Natural killer cell (primary cell): Measurements from ENCODE around the gene PELO. TPM values are rescaled to one million over a fixed set of nuclear protein-coding genes. Genes with fewer than 3 reads are reported as not detected.

Source experiments
- ATAC-seq, 3 donors: fragments of 150-1000 bp in 2 of 3; fragments of 200-7000 bp in 1 of 3; cut with Tn5 transposase; 1 replicate in 1 of 3; 2 replicates in 2 of 3; pipeline ENCODE4 v1.10.0; 2021; ENCODE audit warnings: mild to moderate bottlenecking in 2 of 3, moderate library complexity in 2 of 3
- DNase-seq, 2 donors: peaks; one replicate each; pipeline versions ENCODE4 v3.0.0 to v3.0.0-alpha.2; 2013 to 2021; ENCODE audit warnings: mixed read lengths in 1 of 2
- H3K27ac ChIP-seq: one replicate; pipeline ENCODE4 v1.5.1; 2013; ENCODE audit warnings: mild to moderate bottlenecking, low read length
- H3K27me3 ChIP-seq: one replicate; pipeline ENCODE4 v1.6.1; 2013; ENCODE audit warnings: low read length; ENCODE audit not compliant: control insufficient read depth, insufficient read depth
- H3K36me3 ChIP-seq: one replicate; pipeline ENCODE4 v1.6.1; 2013; ENCODE audit warnings: low read length; ENCODE audit not compliant: control insufficient read depth, insufficient read depth
- H3K4me1 ChIP-seq: one replicate; pipeline ENCODE4 v1.6.1; 2013; ENCODE audit warnings: low read length; ENCODE audit not compliant: control insufficient read depth, insufficient read depth
- H3K4me3 ChIP-seq: one replicate; pipeline ENCODE4 v1.5.1; 2013; ENCODE audit warnings: low read length
- H3K9me3 ChIP-seq: one replicate; pipeline ENCODE4 v1.6.1; 2013; ENCODE audit warnings: low read length; ENCODE audit not compliant: control insufficient read depth, insufficient read depth
- H3K27ac Mint-ChIP-seq, 2 donors: one replicate each; pipeline ENCODE4 v1.8.0; 2022; ENCODE audit warnings: mild to moderate bottlenecking in 2 of 2, mixed read lengths in 2 of 2, moderate library complexity in 1 of 2
- H3K27me3 Mint-ChIP-seq, 2 donors: one replicate each; pipeline ENCODE4 v1.8.0; 2022; ENCODE audit warnings: low read depth in 2 of 2, mixed read lengths in 2 of 2
- H3K36me3 Mint-ChIP-seq: one replicate; pipeline ENCODE4 v1.8.0; 2022; ENCODE audit warnings: mixed read lengths
- H3K4me1 Mint-ChIP-seq, 2 donors: one replicate each; pipeline ENCODE4 v1.8.0; 2022; ENCODE audit warnings: mixed read lengths in 2 of 2
- H3K4me3 Mint-ChIP-seq: one replicate; pipeline ENCODE4 v1.8.0; 2022; ENCODE audit warnings: mild to moderate bottlenecking, moderate library complexity, mixed read lengths
- H3K9me3 Mint-ChIP-seq, 2 donors: one replicate each; pipeline ENCODE4 v1.8.0; 2022; ENCODE audit warnings: mixed read lengths in 2 of 2
- WGBS: methylation state at CpG from one replicate; pipeline ENCODE4 v1.1.7; 2013; ENCODE audit warnings: missing lambda C conversion rate; ENCODE audit not compliant: insufficient coverage; 5-methylcytosine and 5-hydroxymethylcytosine counted together
- intact Hi-C: fragments of 100-400 bp; cut with micrococcal nuclease; formaldehyde crosslinking; loops from one replicate; pipeline ENCODE4 v1.14.2; 2022
- total RNA-seq, 4 donors: library from RNA; stranded (reverse); fragments of 120-200 nt in 1 of 4; gene quantifications; one replicate each; pipeline versions ENCODE4 v1.2.3 to v1.2.4, GENCODE V29; 2013 to 2022
- TF ChIP-seq, protein P1 (sequence below): fragments of 200-600 bp; IDR thresholded peaks from one replicate; pipeline ENCODE4 v1.8.0; 2022; ENCODE audit warnings: antibody characterized with exemption

PELO gene
- total RNA-seq, 3 donors from 2014 or later (not counting 1 experiment from before 2014, with no cell fraction given) = 2.6 to 3.9 (median 3.7) TPM

DNA sequence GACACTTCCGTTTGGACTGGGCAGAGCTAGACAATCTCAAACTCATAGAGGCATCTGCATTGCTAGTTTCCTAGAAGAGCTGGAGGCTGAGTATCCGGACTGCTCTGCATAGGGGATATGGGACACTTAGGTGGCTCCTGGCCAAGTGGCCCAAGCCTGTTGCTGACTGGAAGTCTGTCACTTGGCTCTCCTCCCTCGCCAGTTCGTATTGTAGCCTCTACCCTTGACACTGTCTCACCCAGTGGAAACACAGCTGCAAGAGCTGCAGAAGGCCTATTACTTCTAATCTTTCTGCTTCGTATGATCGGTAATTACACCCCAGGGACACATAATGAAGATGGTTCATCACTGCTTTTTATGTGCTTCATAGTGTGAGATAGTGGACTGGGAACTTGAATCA lies 34.7 kb downstream of the PELO start:
- no peaks in the 10 kb centered on the region for H3K9me3 Mint-ChIP-seq
- H3K27ac Mint-ChIP-seq = no peak overlapping the region
- peaks cover 11 to 22% of the 10 kb centered on the region in 2 donors for H3K4me1 Mint-ChIP-seq
- H3K27ac ChIP-seq = no peak overlapping the region
- H3K27me3 ChIP-seq = no peaks in the 10 kb centered on the region
- H3K4me3 Mint-ChIP-seq = no peak overlapping the region
- no peaks in the 10 kb centered on the region for H3K36me3 Mint-ChIP-seq
- 97% methylated on average over 6 of the region's 6 CpGs for WGBS
- ATAC-seq (no peak), DNase-seq (no peak)
- H3K4me3 ChIP-seq = no peak overlapping the region
- no peaks in the 10 kb centered on the region for H3K36me3 ChIP-seq
- TF ChIP-seq, protein P1, sequence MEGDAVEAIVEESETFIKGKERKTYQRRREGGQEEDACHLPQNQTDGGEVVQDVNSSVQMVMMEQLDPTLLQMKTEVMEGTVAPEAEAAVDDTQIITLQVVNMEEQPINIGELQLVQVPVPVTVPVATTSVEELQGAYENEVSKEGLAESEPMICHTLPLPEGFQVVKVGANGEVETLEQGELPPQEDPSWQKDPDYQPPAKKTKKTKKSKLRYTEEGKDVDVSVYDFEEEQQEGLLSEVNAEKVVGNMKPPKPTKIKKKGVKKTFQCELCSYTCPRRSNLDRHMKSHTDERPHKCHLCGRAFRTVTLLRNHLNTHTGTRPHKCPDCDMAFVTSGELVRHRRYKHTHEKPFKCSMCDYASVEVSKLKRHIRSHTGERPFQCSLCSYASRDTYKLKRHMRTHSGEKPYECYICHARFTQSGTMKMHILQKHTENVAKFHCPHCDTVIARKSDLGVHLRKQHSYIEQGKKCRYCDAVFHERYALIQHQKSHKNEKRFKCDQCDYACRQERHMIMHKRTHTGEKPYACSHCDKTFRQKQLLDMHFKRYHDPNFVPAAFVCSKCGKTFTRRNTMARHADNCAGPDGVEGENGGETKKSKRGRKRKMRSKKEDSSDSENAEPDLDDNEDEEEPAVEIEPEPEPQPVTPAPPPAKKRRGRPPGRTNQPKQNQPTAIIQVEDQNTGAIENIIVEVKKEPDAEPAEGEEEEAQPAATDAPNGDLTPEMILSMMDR = no peak
- intact Hi-C loops = no loop called here
- H3K9me3 ChIP-seq = no peaks in the 10 kb centered on the region
- no peaks in the 10 kb centered on the region for H3K27me3 Mint-ChIP-seq
- H3K4me1 ChIP-seq = no peaks in the 10 kb centered on the region

DNA sequence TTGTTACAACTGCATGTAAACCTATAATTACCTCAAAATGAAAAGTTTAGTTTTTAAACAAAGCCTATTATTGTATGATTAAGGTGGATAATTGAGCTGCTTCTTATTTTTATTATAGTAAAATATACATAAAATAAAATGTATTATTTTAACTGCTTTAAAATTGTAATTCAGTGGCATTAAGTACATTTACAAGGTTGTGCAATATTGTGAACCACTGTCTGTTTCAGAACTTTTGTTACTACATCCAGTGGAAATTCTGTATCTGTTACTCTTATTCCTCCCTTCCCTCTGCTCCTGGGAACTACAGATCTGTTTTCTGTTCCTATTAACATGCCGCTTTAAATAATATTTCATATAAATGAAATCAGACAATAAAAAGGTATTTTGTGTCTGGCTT lies 37.1 kb downstream of the PELO start:
- Histone ChIP-seq H3K9me3 (no peaks in the 10 kb centered on the region), H3K4me1 (no peaks in the 10 kb centered on the region), H3K4me3 (no peak overlapping the region), H3K27ac (no peak overlapping the region), H3K36me3 (no peaks in the 10 kb centered on the region), H3K27me3 (no peaks in the 10 kb centered on the region)
- H3K9me3 Mint-ChIP-seq = no peaks in the 10 kb centered on the region
- ATAC-seq = no peak
- no CpG with 5 or more reads among the region's 1 CpG for WGBS
- peaks cover 11 to 22% of the 10 kb centered on the region in 2 donors for H3K4me1 Mint-ChIP-seq
- intact Hi-C loops = no loop called here
- H3K4me3 Mint-ChIP-seq = no peak overlapping the region
- no peak overlapping the region for H3K27ac Mint-ChIP-seq
- TF ChIP-seq, protein P1 = no peak
- no peaks in the 10 kb centered on the region for H3K36me3 Mint-ChIP-seq
- H3K27me3 Mint-ChIP-seq = no peaks in the 10 kb centered on the region
- no peak for DNase-seq

DNA sequence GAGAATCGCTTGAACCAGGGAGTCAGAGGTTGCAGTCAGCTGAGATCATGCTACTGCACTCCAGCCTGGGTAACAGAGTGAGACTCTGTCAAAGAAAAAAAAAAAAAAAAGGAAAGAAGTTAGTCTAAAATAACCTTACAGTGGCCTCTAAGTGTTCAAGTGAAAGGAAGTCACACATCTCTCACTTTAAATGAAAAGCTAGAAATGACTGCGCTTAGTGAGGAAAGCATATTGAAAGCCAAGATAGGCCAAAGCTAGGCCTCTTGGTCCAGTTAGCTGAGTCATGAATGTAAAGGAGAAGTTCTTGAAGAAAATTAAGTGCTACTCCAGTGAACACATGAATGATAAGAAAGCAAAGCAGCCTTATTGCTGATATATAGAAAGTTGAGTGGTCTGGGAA lies 38.1 kb downstream of the PELO start:
- intact Hi-C loops = no loop called here
- Histone ChIP-seq H3K36me3 (no peaks in the 10 kb centered on the region), H3K27ac (no peak overlapping the region), H3K4me3 (no peak overlapping the region), H3K4me1 (no peaks in the 10 kb centered on the region), H3K27me3 (no peaks in the 10 kb centered on the region), H3K9me3 (no peaks in the 10 kb centered on the region)
- no peak overlapping the region for H3K4me3 Mint-ChIP-seq
- TF ChIP-seq, protein P1 = no peak
- H3K4me1 Mint-ChIP-seq = peaks cover 11 to 22% of the 10 kb centered on the region in 2 donors
- no peaks in the 10 kb centered on the region for H3K36me3 Mint-ChIP-seq
- peak overlapping the region; percentile 78 to 86 for H3K27ac Mint-ChIP-seq
- H3K9me3 Mint-ChIP-seq = no peaks in the 10 kb centered on the region
- peak in 1 of 2 donors; percentile 5 for DNase-seq
- H3K27me3 Mint-ChIP-seq = no peaks in the 10 kb centered on the region
- ATAC-seq = peak; percentile 73 to 96 (median 77)
- 45% methylated on average over 2 of the region's 2 CpGs for WGBS

DNA sequence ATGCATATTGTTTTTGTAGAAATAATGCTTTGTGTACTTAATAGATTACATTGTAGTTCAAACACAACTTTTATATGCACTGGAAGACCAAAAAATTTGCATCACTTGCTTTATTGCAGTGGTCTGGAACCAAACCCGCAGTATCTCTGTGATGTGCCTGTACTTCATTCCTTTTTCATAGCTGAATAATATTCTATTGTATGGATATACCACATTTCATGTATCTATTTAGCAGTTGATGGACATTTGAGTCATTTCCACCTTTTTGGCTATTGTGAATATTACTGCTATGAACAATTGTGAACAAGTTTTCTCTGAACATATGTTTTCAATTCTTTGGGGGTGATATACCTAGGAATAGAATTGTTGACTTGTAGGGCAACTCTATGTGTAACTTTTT lies 40.1 kb downstream of the PELO start:
- ATAC-seq = no peak
- Mint-ChIP-seq H3K36me3 (no peaks in the 10 kb centered on the region), H3K27me3 (no peaks in the 10 kb centered on the region), H3K4me3 (no peak overlapping the region), H3K4me1 (peaks cover 11 to 22% of the 10 kb centered on the region in 2 donors), H3K9me3 (no peaks in the 10 kb centered on the region), H3K27ac (no peak overlapping the region)
- Histone ChIP-seq H3K4me1 (no peaks in the 10 kb centered on the region), H3K4me3 (no peak overlapping the region), H3K36me3 (no peaks in the 10 kb centered on the region), H3K9me3 (no peaks in the 10 kb centered on the region), H3K27me3 (no peaks in the 10 kb centered on the region), H3K27ac (no peak overlapping the region)
- DNase-seq = no peak
- intact Hi-C loops = no loop called here
- TF ChIP-seq, protein P1 = no peak
- no CpG with 5 or more reads among the region's 1 CpG for WGBS
